GM18507 (cell line): ENCODE results near the gene PPP3CB.

Experiments used
- DNase-seq: peaks from one replicate; pipeline ENCODE4 v3.0.0; 2011; ENCODE audit warnings: low read depth; ENCODE audit not compliant: insufficient read length; ENCODE audit errors: extremely low spot score
- FAIRE-seq: peaks from 2 replicates; lab custom pipeline; 2011; peaks lifted over from hg19 to GRCh38; lab: Jason Lieb, UNC

Gene PPP3CB

GRCh38 chr10:73486601-73487000, 9.2 kb downstream of the PPP3CB start:
- FAIRE-seq (no peak), DNase-seq (no peak)

- no peak for FAIRE-seq
- DNase-seq: no peak
Observed at GRCh38 chr10:73485320-73485719, 10.5 kb downstream of the PPP3CB start.

- peak; percentile 23 for DNase-seq
- FAIRE-seq: peak; percentile 38
Observed at GRCh38 chr10:73480158-73480557, 15.7 kb downstream of the PPP3CB start.

GRCh38 chr10:73478636-73479035, 17.2 kb downstream of the PPP3CB start:
- DNase-seq: no peak
- FAIRE-seq: peak; percentile 44

- DNase-seq: no peak
- no peak for FAIRE-seq
Observed at GRCh38 chr10:73471226-73471625, 24.6 kb downstream of the PPP3CB start.

GRCh38 chr10:73469579-73469978, 26.2 kb downstream of the PPP3CB start:
- FAIRE-seq (peak; percentile 29), DNase-seq (no peak)

GRCh38 chr10:73467206-73467605, 28.6 kb downstream of the PPP3CB start:
- FAIRE-seq: peak; percentile 74
- DNase-seq: no peak

GRCh38 chr10:73465978-73466726, 29.7 kb downstream of the PPP3CB start:
- no peak for FAIRE-seq
- DNase-seq: no peak

GRCh38 chr10:73460897-73461296, 34.9 kb downstream of the PPP3CB start:
- DNase-seq (no peak), FAIRE-seq (no peak)

GRCh38 chr10:73459683-73460314, 36.0 kb downstream of the PPP3CB start:
- DNase-seq (no peak), FAIRE-seq (no peak)

- no peak for DNase-seq
- FAIRE-seq: no peak
Observed at GRCh38 chr10:73456187-73456890, 39.5 kb downstream of the PPP3CB start.

GRCh38 chr10:73449113-73449512, 46.7 kb downstream of the PPP3CB start:
- FAIRE-seq: no peak
- DNase-seq: no peak

- DNase-seq (no peak), FAIRE-seq (no peak)
Observed at GRCh38 chr10:73448384-73448783, 47.4 kb downstream of the PPP3CB start.

GRCh38 chr10:73446926-73447325, 48.9 kb downstream of the PPP3CB start:
- no peak for DNase-seq
- no peak for FAIRE-seq

GRCh38 chr10:73444457-73444856, 51.4 kb downstream of the PPP3CB start:
- FAIRE-seq (no peak), DNase-seq (no peak)

- DNase-seq (no peak), FAIRE-seq (no peak)
Observed at GRCh38 chr10:73439605-73440312, 56.1 kb downstream of the PPP3CB start.

- DNase-seq: no peak
- FAIRE-seq: no peak
Observed at GRCh38 chr10:73439055-73439454, 56.8 kb downstream of the PPP3CB start.

GRCh38 chr10:73433538-73433867, 62.3 kb downstream of the PPP3CB start, which contains the start of gene MSS51:
Gene MSS51, minus strand, starts transcription at chr10:73433561. Its CDS starts 5,277 bp downstream, at chr10:73428284.
- FAIRE-seq (no peak), DNase-seq (no peak)

- no peak for DNase-seq
- FAIRE-seq: no peak
Observed at GRCh38 chr10:73432646-73433537, 62.9 kb downstream of the PPP3CB start.
